Measurements from ENCODE around the gene HAS3.

DNA sequence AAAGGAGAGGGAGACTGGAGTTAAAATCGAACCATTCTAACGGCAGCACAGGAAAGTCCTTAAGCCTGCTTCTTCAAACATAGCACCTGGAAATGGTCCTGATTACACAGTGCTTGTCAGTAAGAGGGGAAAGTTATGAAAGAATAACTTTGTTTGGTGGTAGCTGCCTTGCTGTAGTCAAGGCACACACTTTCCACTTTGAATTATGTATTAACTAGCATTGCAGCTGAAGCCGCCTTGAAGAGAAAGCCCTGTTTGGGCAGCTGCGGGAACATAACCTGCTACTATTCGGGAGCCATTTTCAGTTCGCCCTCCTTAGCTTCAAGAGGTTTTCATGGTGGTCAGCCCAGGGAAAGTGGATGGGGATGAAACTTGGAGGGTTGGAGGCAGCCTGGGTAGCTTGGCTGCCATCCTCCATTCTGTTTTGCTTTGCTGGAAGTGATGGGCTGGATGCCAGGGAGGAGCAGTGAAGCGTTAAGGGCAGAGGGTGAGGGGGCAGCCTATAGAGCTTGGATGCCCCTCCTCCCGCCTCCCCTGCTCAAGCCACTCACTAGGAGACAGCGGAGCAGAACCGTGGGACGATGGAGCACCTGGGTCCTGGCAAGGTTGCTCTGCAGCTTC lies 5.3 kb upstream of the HAS3 start:
- TF ChIP-seq, protein P1, sequence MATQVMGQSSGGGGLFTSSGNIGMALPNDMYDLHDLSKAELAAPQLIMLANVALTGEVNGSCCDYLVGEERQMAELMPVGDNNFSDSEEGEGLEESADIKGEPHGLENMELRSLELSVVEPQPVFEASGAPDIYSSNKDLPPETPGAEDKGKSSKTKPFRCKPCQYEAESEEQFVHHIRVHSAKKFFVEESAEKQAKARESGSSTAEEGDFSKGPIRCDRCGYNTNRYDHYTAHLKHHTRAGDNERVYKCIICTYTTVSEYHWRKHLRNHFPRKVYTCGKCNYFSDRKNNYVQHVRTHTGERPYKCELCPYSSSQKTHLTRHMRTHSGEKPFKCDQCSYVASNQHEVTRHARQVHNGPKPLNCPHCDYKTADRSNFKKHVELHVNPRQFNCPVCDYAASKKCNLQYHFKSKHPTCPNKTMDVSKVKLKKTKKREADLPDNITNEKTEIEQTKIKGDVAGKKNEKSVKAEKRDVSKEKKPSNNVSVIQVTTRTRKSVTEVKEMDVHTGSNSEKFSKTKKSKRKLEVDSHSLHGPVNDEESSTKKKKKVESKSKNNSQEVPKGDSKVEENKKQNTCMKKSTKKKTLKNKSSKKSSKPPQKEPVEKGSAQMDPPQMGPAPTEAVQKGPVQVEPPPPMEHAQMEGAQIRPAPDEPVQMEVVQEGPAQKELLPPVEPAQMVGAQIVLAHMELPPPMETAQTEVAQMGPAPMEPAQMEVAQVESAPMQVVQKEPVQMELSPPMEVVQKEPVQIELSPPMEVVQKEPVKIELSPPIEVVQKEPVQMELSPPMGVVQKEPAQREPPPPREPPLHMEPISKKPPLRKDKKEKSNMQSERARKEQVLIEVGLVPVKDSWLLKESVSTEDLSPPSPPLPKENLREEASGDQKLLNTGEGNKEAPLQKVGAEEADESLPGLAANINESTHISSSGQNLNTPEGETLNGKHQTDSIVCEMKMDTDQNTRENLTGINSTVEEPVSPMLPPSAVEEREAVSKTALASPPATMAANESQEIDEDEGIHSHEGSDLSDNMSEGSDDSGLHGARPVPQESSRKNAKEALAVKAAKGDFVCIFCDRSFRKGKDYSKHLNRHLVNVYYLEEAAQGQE (IDR thresholded peaks at IDR 0.05; ENCODE audit: low read depth), result no peak
- TF ChIP-seq TAF1 (IDR thresholded peaks at IDR 0.05; ENCODE audit: low read depth), result no peak
